ENCODE data around the gene RPL28. TPM values are rescaled to one million over a fixed set of nuclear protein-coding genes. Genes with fewer than 3 reads are reported as not detected.

Gene RPL28
- total RNA-seq, 1 donor from 2014 or later, result 1,166 TPM

DNA sequence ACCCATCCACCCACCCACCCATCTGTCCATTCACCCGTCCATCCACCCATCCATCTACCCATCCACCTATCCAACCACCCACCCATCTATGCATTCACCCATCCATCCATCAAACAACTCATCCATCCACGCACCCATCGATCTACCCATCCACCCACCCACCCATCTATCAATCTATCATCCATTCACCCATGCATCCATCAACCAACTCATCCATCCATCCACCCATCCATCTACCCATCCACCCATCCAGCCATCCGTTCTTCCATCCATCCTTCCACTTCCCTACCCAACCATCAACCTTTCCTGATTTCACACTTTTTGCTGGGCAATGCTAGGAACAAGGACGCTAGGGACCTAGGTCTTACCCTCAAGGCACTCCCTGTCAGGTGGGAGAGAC is 3.7 kb upstream of the RPL28 start:
- no peak overlapping the region for H3K27ac ChIP-seq
- peaks cover 0 to under 1% of the 10 kb centered on the region in 2 donors for H3K36me3 ChIP-seq
- no peaks in the 10 kb centered on the region for H3K9me3 ChIP-seq
- peaks cover 27% of the 10 kb centered on the region for H3K4me1 ChIP-seq
- no peaks in the 10 kb centered on the region for H3K27me3 ChIP-seq
- no peak for DNase-seq (ENCODE audit: extremely low spot score in 2 of 2)
- intact Hi-C loops (cut with DNase I), result no loop called here
- TF ChIP-seq POLR2A (IDR thresholded peaks at IDR 0.05), result no peak
- no peak for TF ChIP-seq POLR2AphosphoS5 (IDR thresholded peaks at IDR 0.05; ENCODE audit: insufficient read depth in 1 of 2, low read depth in 1 of 2)
- TF ChIP-seq, protein P1, sequence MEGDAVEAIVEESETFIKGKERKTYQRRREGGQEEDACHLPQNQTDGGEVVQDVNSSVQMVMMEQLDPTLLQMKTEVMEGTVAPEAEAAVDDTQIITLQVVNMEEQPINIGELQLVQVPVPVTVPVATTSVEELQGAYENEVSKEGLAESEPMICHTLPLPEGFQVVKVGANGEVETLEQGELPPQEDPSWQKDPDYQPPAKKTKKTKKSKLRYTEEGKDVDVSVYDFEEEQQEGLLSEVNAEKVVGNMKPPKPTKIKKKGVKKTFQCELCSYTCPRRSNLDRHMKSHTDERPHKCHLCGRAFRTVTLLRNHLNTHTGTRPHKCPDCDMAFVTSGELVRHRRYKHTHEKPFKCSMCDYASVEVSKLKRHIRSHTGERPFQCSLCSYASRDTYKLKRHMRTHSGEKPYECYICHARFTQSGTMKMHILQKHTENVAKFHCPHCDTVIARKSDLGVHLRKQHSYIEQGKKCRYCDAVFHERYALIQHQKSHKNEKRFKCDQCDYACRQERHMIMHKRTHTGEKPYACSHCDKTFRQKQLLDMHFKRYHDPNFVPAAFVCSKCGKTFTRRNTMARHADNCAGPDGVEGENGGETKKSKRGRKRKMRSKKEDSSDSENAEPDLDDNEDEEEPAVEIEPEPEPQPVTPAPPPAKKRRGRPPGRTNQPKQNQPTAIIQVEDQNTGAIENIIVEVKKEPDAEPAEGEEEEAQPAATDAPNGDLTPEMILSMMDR (IDR thresholded peaks at IDR 0.05), result no peak
- H3K4me3 ChIP-seq, result no peak overlapping the region

DNA sequence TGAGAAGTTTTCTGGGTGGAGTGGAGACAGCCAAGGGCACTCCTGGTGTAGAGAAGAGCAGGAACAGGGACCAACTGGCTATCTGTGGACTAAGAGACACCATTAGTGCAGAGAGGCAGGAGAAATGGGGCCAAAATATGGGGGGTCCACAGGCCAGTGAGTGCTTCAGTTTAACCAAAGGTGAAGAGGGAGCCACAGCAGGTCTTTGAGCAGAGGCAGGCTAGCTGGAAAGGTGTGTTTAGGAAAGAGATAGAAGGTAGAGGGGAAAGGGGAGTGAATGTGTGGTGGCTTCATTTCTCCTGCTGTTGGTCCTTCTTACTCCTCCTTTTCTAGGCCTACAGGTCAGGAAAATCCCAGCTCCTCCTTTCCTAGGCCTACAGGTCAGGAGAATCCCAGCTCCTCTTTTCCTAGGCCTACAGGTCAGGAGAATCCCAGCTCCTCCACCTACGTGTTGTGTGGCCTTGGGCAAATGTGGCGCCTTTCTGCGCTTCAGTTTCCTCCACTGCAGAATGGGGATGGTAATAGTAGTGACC is 3.1 kb upstream of the RPL28 start:
- intact Hi-C loops (cut with DNase I), result no loop called here
- peaks cover 33% of the 10 kb centered on the region for H3K4me1 ChIP-seq
- no peak for DNase-seq (ENCODE audit: extremely low spot score in 2 of 2)
- no peaks in the 10 kb centered on the region for H3K9me3 ChIP-seq
- no peak overlapping the region for H3K4me3 ChIP-seq
- H3K27ac ChIP-seq, result no peak overlapping the region
- H3K27me3 ChIP-seq, result no peaks in the 10 kb centered on the region
- H3K36me3 ChIP-seq, result peaks cover 0 to 6% of the 10 kb centered on the region in 2 donors
- TF ChIP-seq, protein P1 (IDR thresholded peaks at IDR 0.05), result no peak
- TF ChIP-seq POLR2AphosphoS5 (IDR thresholded peaks at IDR 0.05; ENCODE audit: insufficient read depth in 1 of 2, low read depth in 1 of 2), result no peak
- TF ChIP-seq POLR2A (IDR thresholded peaks at IDR 0.05), result no peak

DNA sequence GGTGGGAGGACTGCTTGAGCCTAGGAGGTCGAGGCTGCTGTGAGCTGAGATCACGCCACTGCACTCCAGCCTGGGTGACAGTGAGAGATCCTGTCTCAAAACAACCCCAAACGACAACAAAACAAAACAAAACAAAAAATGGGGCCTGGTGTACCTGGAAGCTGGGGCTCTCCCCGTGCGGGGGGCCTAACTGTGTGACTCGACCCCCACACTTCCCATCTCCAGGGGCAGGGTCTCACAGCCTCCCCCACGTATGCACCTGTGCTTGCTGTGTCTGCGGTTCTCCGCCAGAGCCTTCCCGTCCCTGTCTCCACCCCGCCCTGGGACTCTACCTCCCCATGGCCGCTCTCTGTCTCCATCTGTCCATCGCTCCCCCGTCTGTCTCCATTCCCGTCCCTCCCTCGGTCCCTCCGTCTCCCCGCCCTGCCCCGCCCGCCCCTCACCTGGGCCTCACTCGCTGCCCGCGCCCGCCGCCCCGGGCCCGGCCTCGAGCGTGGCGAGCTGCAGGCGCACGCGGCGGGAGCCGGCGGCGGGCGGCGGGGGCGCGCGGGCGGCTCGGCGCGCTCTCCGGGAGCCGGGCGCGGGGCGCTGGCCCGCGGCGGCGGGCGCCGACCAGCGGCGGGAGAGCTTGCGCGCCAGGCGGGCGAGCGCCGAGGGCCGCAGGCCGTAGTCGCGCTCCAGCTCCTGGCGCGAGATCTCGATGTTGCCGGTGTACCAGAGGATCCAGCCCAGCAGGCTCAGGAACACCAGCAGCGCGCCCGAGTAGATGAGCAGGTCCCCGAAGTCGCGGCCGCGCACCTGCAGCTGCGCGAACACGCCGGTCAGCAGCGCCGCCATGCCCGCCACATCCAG is 2.2 kb upstream of the RPL28 start:
- Histone ChIP-seq H3K9me3 (no peaks in the 10 kb centered on the region), H3K27ac (peak overlapping the region; percentile 96), H3K36me3 (peaks cover 0 to 16% of the 10 kb centered on the region in 2 donors), H3K4me3 (peak overlapping the region; percentile 70 to 76), H3K27me3 (no peaks in the 10 kb centered on the region), H3K4me1 (peaks cover 42% of the 10 kb centered on the region)
- intact Hi-C loops (cut with DNase I), result loop anchor here (2.0 kb wide), 1 partner anchor 43 kb away; no protein-coding TSS in a partner anchor
- DNase-seq (ENCODE audit: extremely low spot score in 2 of 2), result no peak
- TF ChIP-seq, protein P1 (IDR thresholded peaks at IDR 0.05), result no peak
- TF ChIP-seq POLR2AphosphoS5 (IDR thresholded peaks at IDR 0.05; ENCODE audit: insufficient read depth in 1 of 2, low read depth in 1 of 2) (no peak), POLR2A (IDR thresholded peaks at IDR 0.05) (no peak)

DNA sequence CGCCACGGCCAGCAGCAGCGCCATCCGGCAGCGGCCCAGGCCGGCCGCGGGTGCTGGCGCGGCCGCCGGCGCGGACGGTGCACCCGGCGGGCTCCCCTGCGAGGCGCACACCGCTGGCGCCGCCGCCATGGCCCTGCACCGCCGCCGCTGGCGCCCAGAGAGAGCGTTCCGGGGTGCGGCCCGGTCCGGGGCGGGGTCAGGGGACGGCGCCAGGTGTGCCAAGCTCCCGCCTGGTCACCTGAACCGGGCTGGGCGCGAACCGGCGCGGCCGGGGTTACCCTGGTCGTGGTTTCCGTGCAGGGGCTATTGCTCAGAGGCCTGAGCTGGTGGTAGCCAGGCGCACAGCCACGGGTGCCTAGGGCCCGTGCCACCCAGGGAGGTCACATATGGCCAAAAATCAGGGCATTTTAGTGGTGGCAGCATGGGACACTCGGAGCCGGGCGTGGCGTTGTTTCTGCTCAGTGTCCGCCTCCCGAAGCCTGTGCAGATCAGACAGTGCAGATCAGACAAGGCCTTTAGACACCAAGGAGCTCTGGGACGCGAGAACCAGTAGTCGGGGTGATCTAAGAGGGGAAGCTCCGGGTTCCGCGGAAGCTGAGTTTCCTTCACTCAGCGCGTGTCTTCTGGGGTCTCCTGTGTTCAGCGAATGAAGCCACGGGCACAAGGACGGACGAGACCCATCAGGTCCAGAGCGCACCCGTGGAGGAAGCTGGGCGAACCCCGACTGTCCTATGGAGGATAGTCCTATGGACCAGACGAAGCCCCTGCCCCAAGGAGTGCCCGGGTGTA is 1.4 kb upstream of the RPL28 start, which contains the start of gene TMEM238:
Gene TMEM238, minus strand, starts transcription at position 162 of the 789 bp plus-strand sequence. Its CDS starts 33 bp downstream, at position 129.
- Histone ChIP-seq H3K27me3 (no peaks in the 10 kb centered on the region), H3K4me1 (peaks cover 50% of the 10 kb centered on the region), H3K9me3 (no peaks in the 10 kb centered on the region), H3K27ac (peak within 1 kb of the TSS; percentile 96), H3K36me3 (peaks cover 0 to 22% of the 10 kb centered on the region in 2 donors), H3K4me3 (peak within 1 kb of the TSS; percentile 70 to 76)
- intact Hi-C loops (cut with DNase I), result loop anchor here (2.0 kb wide), 1 partner anchor 44 kb away; no protein-coding TSS in a partner anchor
- DNase-seq (ENCODE audit: extremely low spot score in 2 of 2), result no peak
- TF ChIP-seq POLR2AphosphoS5 (IDR thresholded peaks at IDR 0.05; ENCODE audit: insufficient read depth in 1 of 2, low read depth in 1 of 2) (no peak), POLR2A (IDR thresholded peaks at IDR 0.05) (no peak)
- TF ChIP-seq, protein P1 (IDR thresholded peaks at IDR 0.05), result no peak

All from vagina (tissue), 2 donors.